GM19035 (cell line): ENCODE data around the gene CPLX3.

Source experiments
- ATAC-seq: cut with Tn5 transposase; IDR thresholded peaks from one replicate; pipeline ENCODE4 v1.9.1; 2021; ENCODE audit not compliant: unreplicated experiment

The CPLX3 gene

GRCh38 chr15:74788042-74788682 lies 38.3 kb upstream of the CPLX3 start:
- ATAC-seq, result no peak

GRCh38 chr15:74788683-74789151 lies 37.7 kb upstream of the CPLX3 start:
- ATAC-seq, result peak; percentile 33

GRCh38 chr15:74789171-74789631 lies 37.2 kb upstream of the CPLX3 start:
- no peak for ATAC-seq

- ATAC-seq, result no peak
Measured at GRCh38 chr15:74789741-74790079, 36.7 kb upstream of the CPLX3 start.

GRCh38 chr15:74790080-74790916 lies 36.1 kb upstream of the CPLX3 start:
- ATAC-seq, result no peak

- no peak for ATAC-seq
Measured at GRCh38 chr15:74791007-74791406, 35.4 kb upstream of the CPLX3 start.

GRCh38 chr15:74791667-74792066 lies 34.8 kb upstream of the CPLX3 start:
- ATAC-seq, result no peak

GRCh38 chr15:74792227-74793016 lies 34.0 kb upstream of the CPLX3 start:
- no peak for ATAC-seq

- ATAC-seq, result no peak
Measured at GRCh38 chr15:74793135-74794028, 33.0 kb upstream of the CPLX3 start.

GRCh38 chr15:74794248-74794969 lies 32.0 kb upstream of the CPLX3 start:
- ATAC-seq, result no peak

- ATAC-seq, result no peak
Measured at GRCh38 chr15:74794970-74795349, 31.5 kb upstream of the CPLX3 start.

- ATAC-seq, result no peak
Measured at GRCh38 chr15:74795966-74796625, 30.3 kb upstream of the CPLX3 start.

- no peak for ATAC-seq
Measured at GRCh38 chr15:74798388-74799254, 27.8 kb upstream of the CPLX3 start.

- ATAC-seq, result peak; percentile 16
Measured at GRCh38 chr15:74799255-74799855, 27.1 kb upstream of the CPLX3 start.

GRCh38 chr15:74799856-74800558 lies 26.4 kb upstream of the CPLX3 start:
- ATAC-seq, result peak; percentile 68

GRCh38 chr15:74800559-74801094 lies 25.8 kb upstream of the CPLX3 start:
- ATAC-seq, result no peak

GRCh38 chr15:74801311-74801997 lies 25.0 kb upstream of the CPLX3 start:
- ATAC-seq, result no peak
